NCI-H82 treated with DMSO at 0.1 percent for 48 hours (cell line): Measurements from ENCODE around the gene HOXC12.
A peak's percentile ranks its signal among the peaks of the same experiment; 100 is the strongest.

Source experiments
- DNase-seq: peaks from one replicate; lab custom pipeline; 2025; ENCODE audit not compliant: unreplicated experiment; lab: John Stamatoyannopoulos, UW

HOXC12 gene

GRCh38 chr12:53954694-53955035, at the start of gene HOXC12:
HOXC12 (plus strand) TSS chr12:53954903; CDS start chr12:53954930, 27 bp downstream.
- no peak for DNase-seq

GRCh38 chr12:53907103-53907502, 47.6 kb upstream of the HOXC12 start:
- no peak for DNase-seq

- no peak for DNase-seq
These were observed 37.7 kb upstream of the HOXC12 start for GRCh38 chr12:53916788-53917655.

GRCh38 chr12:53924521-53925405, 29.9 kb upstream of the HOXC12 start:
- no peak for DNase-seq

GRCh38 chr12:53927220-53928029, 27.3 kb upstream of the HOXC12 start:
- no peak for DNase-seq

GRCh38 chr12:53928054-53928835, 26.5 kb upstream of the HOXC12 start:
- DNase-seq = no peak

- DNase-seq = no peak
These were observed 25.2 kb upstream of the HOXC12 start for GRCh38 chr12:53929527-53929926.

GRCh38 chr12:53930591-53931255, 24.0 kb upstream of the HOXC12 start:
- DNase-seq = no peak

- no peak for DNase-seq
These were observed 22.7 kb upstream of the HOXC12 start for GRCh38 chr12:53931844-53932581.

- DNase-seq = no peak
These were observed 21.8 kb upstream of the HOXC12 start for GRCh38 chr12:53932915-53933314.

- no peak for DNase-seq
These were observed 19.0 kb upstream of the HOXC12 start for GRCh38 chr12:53935383-53936341.

GRCh38 chr12:53937099-53937498, 17.6 kb upstream of the HOXC12 start:
- DNase-seq = no peak

GRCh38 chr12:53937596-53938325, 16.9 kb upstream of the HOXC12 start:
- no peak for DNase-seq

- peak; percentile 97 for DNase-seq
These were observed 16.2 kb upstream of the HOXC12 start, which contains the start of gene HOXC13 for GRCh38 chr12:53938326-53939140. HOXC13 (plus strand) TSS chr12:53938831; CDS start chr12:53938907, 76 bp downstream.

- DNase-seq = no peak
These were observed 15.3 kb upstream of the HOXC12 start for GRCh38 chr12:53939141-53940108.
